Activated CD4-positive, alpha-beta T cell treated with anti-CD3 and anti-CD28 coated beads, Interleukin-2, Interleukin-6, amounts not matched to agents 100 ng/mL and 50 ng/mL, durations not matched to agents 16 hours and 8 hours (primary cell): ENCODE data around the gene CISD2.
"Not testable (repeated sequence)": the region's sequence is repeated elsewhere in the genome, so short reads cannot be mapped to it uniquely, and the experiment has no call there.

Experiments
- DNase-seq: peaks from one replicate; pipeline ENCODE4 v3.0.0-alpha.2; 2020

The CISD2 gene

GRCh38 chr4:102868781-102869568, at the start of gene CISD2:
CISD2 (plus strand) TSS chr4:102868992; CDS start chr4:102869085, 93 bp downstream.
- peak; percentile 95 for DNase-seq

- not testable (repeated sequence) for DNase-seq
Measured at GRCh38 chr4:102819100-102819499, 49.7 kb upstream of the CISD2 start.

- peak; percentile 44 for DNase-seq
Measured at GRCh38 chr4:102819588-102820365, 49.0 kb upstream of the CISD2 start.

- no peak for DNase-seq
Measured at GRCh38 chr4:102823464-102823863, 45.3 kb upstream of the CISD2 start.

GRCh38 chr4:102823897-102824296, 44.9 kb upstream of the CISD2 start:
- DNase-seq: no peak

- no peak for DNase-seq
Measured at GRCh38 chr4:102824398-102824797, 44.4 kb upstream of the CISD2 start.

- DNase-seq: peak; percentile 63
Measured at GRCh38 chr4:102825261-102826091, 43.3 kb upstream of the CISD2 start.

- no peak for DNase-seq
Measured at GRCh38 chr4:102826105-102826889, 42.5 kb upstream of the CISD2 start.

GRCh38 chr4:102826890-102827673, 41.7 kb upstream of the CISD2 start, which contains the start of gene UBE2D3:
UBE2D3 (minus strand) TSS chr4:102827551; CDS start chr4:102826508, 1,043 bp downstream.
- peak; percentile 94 for DNase-seq

- DNase-seq: peak; percentile 99
Measured at GRCh38 chr4:102827674-102828496, 40.9 kb upstream of the CISD2 start.

- no peak for DNase-seq
Measured at GRCh38 chr4:102828497-102828808, 40.3 kb upstream of the CISD2 start.

- DNase-seq: no peak
Measured at GRCh38 chr4:102829803-102830202, 39.0 kb upstream of the CISD2 start.

- DNase-seq: no peak
Measured at GRCh38 chr4:102832105-102832504, 36.7 kb upstream of the CISD2 start.

GRCh38 chr4:102832667-102833066, 36.1 kb upstream of the CISD2 start:
- DNase-seq: no peak

GRCh38 chr4:102836596-102836995, 32.2 kb upstream of the CISD2 start:
- no peak for DNase-seq

- no peak for DNase-seq
Measured at GRCh38 chr4:102842367-102842766, 26.4 kb upstream of the CISD2 start.

- DNase-seq: no peak
Measured at GRCh38 chr4:102843273-102843672, 25.5 kb upstream of the CISD2 start.

GRCh38 chr4:102843938-102844337, 24.9 kb upstream of the CISD2 start:
- no peak for DNase-seq

GRCh38 chr4:102847687-102848086, 21.1 kb upstream of the CISD2 start:
- no peak for DNase-seq

- no peak for DNase-seq
Measured at GRCh38 chr4:102849579-102850104, 19.1 kb upstream of the CISD2 start.
